HG03439 (cell line): ENCODE results near the gene CHAF1B.

Source experiments
- ATAC-seq: cut with Tn5 transposase; IDR thresholded peaks from one replicate; pipeline ENCODE4 v1.9.1; 2021; ENCODE audit warnings: mild to moderate bottlenecking, moderate library complexity; ENCODE audit not compliant: unreplicated experiment

Gene CHAF1B

DNA sequence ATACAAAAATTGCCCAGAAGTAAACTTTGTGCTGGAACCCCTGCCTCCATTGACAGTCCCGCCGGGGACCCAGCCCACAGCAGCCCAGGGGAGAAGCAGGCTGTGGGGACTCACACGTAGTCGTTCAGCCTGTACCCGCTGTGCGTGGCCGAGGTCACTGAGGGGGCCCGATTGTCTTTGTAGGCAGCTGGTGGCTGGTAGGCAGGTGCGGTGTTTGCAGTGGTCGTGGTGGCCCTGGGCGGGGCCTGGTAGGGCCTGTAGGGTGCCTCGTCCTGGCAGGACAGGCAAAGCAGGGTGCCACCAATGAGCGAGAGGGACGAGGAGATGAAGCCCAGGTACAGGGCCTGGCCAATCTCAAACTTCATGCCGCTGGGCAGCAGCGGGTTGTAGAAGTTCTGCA lies 75.7 kb downstream of the CHAF1B start:
- no peak for ATAC-seq

GRCh38 chr21:36461277-36461917 lies 76.2 kb downstream of the CHAF1B start:
- no peak for ATAC-seq

DNA sequence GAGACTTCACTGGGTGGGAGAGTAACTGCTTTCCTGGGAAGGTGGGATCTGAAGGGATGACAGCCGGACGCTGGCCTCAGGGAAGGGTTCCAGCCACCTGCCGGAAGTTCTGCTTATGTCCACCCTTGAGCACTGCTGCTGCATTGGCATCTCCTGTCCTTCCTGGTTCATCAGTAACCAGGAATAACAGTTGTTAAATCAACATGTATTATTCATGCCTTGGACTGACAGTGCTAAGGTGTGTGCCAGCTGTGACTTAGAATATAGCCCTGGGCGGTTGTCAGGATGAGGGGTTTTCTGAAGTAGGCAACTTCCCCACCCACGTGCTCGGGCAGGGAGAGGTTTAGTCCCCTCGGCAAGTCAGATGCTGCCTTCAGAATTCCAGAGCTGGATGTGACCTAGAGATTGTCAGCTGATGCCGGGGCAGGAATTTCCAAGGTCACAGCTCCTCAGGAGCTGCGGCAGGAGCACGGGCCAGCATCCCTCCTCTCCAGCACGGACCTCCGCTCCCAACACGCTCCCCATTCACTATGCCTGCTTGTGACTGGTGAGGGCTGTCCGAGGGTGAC lies 76.8 kb downstream of the CHAF1B start:
- ATAC-seq = no peak

DNA sequence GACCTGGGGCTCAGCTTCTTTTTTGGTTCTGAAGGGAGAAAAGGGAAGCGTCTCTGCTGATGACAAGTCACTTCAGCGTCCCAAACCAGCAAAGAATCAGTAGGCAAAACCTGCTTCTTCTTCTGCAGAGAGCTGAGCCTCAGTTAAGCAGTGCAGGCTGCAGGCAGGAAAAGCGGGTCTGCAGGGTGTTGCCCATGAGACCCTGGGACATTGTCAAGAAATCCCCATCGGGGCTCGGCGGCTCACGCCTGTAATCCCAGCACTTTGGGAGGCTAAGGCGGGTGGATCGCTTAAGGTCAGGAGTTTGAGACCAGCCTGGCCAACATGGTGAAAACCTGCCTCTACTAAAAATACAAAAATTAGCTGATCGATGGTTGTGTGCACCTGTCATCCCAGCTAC lies 78.0 kb downstream of the CHAF1B start:
- ATAC-seq = no peak

DNA sequence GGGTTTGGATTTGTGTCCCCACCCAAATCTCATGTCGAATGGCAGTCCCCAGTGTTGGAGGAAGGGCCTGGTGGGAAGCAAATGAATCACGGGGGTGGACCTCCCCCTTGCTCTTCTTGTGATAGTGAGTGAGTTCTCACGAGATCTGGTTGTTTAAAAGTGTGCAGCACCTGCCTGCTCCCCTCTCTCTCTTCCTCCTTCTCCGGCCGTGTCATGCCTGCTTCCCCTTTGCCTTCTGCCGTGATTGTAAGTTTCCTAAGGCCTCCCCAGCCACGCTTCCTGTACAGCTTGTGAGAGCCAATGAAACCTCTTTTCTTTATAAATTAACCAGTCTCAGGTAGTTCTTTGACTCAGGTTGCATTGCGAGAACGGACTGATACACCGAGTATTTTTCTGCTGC lies 78.8 kb downstream of the CHAF1B start:
- no peak for ATAC-seq

- no peak for ATAC-seq
Measured at GRCh38 chr21:36464590-36464989, 79.4 kb downstream of the CHAF1B start.

- no peak for ATAC-seq
Measured at GRCh38 chr21:36465478-36465877, 80.3 kb downstream of the CHAF1B start.

DNA sequence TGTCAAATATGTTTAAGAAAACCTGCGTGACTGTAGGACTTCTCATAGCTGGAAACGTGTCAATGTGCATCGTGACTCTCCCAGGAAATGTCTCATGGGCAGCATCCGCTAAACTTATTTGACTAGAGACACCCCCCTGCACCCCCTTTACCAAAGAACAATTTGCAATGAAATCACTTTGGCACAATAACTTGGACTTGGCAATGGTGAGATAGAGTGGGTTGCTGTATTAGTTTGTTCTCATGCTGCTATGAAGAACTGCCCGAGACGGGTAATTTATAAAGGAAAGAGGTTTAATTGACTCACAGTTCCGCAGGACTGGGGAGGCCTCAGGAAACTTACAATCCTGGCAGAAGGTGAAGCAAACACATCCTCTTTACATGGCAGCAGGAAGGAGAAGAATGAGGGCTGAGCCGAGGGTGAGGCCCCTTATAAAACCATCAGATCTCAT lies 80.9 kb downstream of the CHAF1B start:
- ATAC-seq = no peak
